T-helper 17 cell (primary cell): Measurements from ENCODE around the gene CYP2D6. TPM values are rescaled to one million over a fixed set of nuclear protein-coding genes. Genes with fewer than 3 reads are reported as not detected.
"Not testable (repeated sequence)": the region's sequence is repeated elsewhere in the genome, so short reads cannot be mapped to it uniquely, and the experiment has no call there.

Source experiments
- ATAC-seq: fragments of 150-1000 bp; cut with Tn5 transposase; 2 replicates; pipeline ENCODE4 v1.10.0; 2021; ENCODE audit warnings: mild to moderate bottlenecking, moderate library complexity
- DNase-seq, 3 donors: peaks; one replicate each; pipeline versions ENCODE4 v3.0.0 to v3.0.0-alpha.2; 2020 to 2021
- H3K9me3 ChIP-seq: one replicate; pipeline ENCODE4 v1.7.0; 2013; ENCODE audit warnings: low read length, mild to moderate bottlenecking; ENCODE audit not compliant: control insufficient read depth, poor library complexity, severe bottlenecking
- H3K27ac Mint-ChIP-seq: one replicate; pipeline ENCODE4 v1.8.0; 2022; ENCODE audit warnings: mild to moderate bottlenecking, moderate library complexity, mixed read lengths
- H3K27me3 Mint-ChIP-seq: one replicate; pipeline ENCODE4 v1.8.0; 2022; ENCODE audit warnings: mixed read lengths
- H3K36me3 Mint-ChIP-seq: one replicate; pipeline ENCODE4 v1.8.0; 2022; ENCODE audit warnings: low read depth, mixed read lengths
- H3K4me1 Mint-ChIP-seq: one replicate; pipeline ENCODE4 v1.8.0; 2022; ENCODE audit warnings: mild to moderate bottlenecking, mixed read lengths
- H3K4me3 Mint-ChIP-seq: one replicate; pipeline ENCODE4 v1.8.0; 2022; ENCODE audit warnings: mild to moderate bottlenecking, moderate library complexity, mixed read lengths
- total RNA-seq, 4 donors: library from RNA in 2 of 4; stranded (reverse) in 2 of 4; gene quantifications; one replicate each; pipeline ENCODE4 v1.2.3 and lab custom pipeline; 2022 to 2026

CYP2D6 gene
- total RNA-seq, 2 donors from 2014 or later = 5.9 to 9.6 TPM

- not testable (repeated sequence) for H3K9me3 ChIP-seq, ATAC-seq, H3K27me3 Mint-ChIP-seq, H3K27ac Mint-ChIP-seq, H3K36me3 Mint-ChIP-seq, DNase-seq, H3K4me3 Mint-ChIP-seq
- H3K4me1 Mint-ChIP-seq = peaks cover 20% of the 10 kb centered on the region
These were observed 15.2 kb downstream of the CYP2D6 start for GRCh38 chr22:42115420-42115830.

- H3K9me3 ChIP-seq = no peaks in the 10 kb centered on the region
- H3K4me1 Mint-ChIP-seq = peaks cover 13% of the 10 kb centered on the region
- ATAC-seq = no peak
- H3K27ac Mint-ChIP-seq = no peak overlapping the region
- DNase-seq = no peak
- peaks cover 6% of the 10 kb centered on the region for H3K36me3 Mint-ChIP-seq
- H3K27me3 Mint-ChIP-seq = no peaks in the 10 kb centered on the region
- H3K4me3 Mint-ChIP-seq = no peak overlapping the region
These were observed 15.9 kb downstream of the CYP2D6 start for GRCh38 chr22:42114721-42115120.

DNA sequence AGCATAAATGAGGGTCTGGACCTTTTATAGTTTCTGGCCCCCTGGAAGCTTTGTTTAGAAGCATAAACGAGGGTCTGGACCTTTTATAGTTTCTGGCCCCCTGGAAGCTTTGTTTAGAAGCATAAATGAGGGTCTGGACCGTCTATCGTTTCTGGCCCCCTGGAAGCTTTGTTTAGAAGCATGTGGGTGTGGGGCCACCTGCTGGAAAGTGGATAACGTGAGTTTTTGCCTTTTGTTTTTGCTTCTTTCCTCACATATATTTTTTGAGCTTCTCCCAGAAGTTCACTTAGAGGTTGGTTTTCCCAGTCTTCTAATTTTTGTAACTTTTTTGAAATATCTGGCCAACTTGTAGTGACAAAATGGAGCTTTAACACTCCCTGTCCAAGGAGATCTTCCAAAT lies 17.8 kb downstream of the CYP2D6 start:
- ATAC-seq, H3K4me1 Mint-ChIP-seq, H3K36me3 Mint-ChIP-seq, H3K9me3 ChIP-seq, H3K27ac Mint-ChIP-seq, H3K4me3 Mint-ChIP-seq, DNase-seq, H3K27me3 Mint-ChIP-seq: not testable (repeated sequence)

GRCh38 chr22:42111798-42112197 lies 18.8 kb downstream of the CYP2D6 start:
- Mint-ChIP-seq H3K27ac (no peak overlapping the region), H3K27me3 (no peaks in the 10 kb centered on the region)

GRCh38 chr22:42108848-42109247 lies 21.8 kb downstream of the CYP2D6 start:
- Mint-ChIP-seq H3K27me3 (no peaks in the 10 kb centered on the region), H3K27ac (no peak overlapping the region), H3K4me3 (no peak overlapping the region), H3K36me3 (no peaks in the 10 kb centered on the region), H3K4me1 (no peaks in the 10 kb centered on the region)
- ATAC-seq = no peak
- peaks cover 4% of the 10 kb centered on the region for H3K9me3 ChIP-seq
- DNase-seq = no peak

More at GRCh38 chr22:42111798-42112197, 18.8 kb downstream of the CYP2D6 start:
- ATAC-seq (no peak), DNase-seq (no peak)
- Mint-ChIP-seq H3K4me1 (no peaks in the 10 kb centered on the region), H3K36me3 (peaks cover 3% of the 10 kb centered on the region), H3K4me3 (no peak overlapping the region)
- no peaks in the 10 kb centered on the region for H3K9me3 ChIP-seq

DNA sequence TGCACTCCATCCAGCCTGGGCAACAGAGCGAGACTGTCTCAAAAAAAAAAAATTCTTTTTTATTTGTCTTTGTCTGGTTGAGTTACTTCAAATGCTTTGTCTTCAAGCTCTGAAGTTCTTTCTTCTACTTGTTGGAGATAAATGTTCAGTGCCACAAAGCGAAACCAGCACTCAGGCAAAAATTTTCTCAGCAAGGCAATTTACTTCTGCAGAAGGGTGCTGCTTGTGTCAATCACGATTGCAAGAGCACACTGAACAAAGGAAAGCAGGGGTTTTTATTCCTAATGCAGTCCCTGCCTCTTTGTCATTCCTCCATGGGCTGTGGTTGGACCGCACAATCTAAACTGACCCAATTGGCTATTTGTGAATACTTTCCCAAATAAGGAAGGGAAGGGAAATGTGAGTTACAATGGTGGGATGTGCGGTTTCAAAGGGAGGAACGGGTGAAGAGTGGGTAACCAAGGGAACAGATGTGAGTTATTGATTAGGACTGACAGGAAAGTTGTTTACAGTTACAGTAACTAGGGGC lies 26.2 kb downstream of the CYP2D6 start:
- H3K9me3 ChIP-seq, ATAC-seq: not testable (repeated sequence)

GRCh38 chr22:42101199-42101598 lies 29.4 kb downstream of the CYP2D6 start:
- Mint-ChIP-seq H3K4me1 (peaks cover 2% of the 10 kb centered on the region), H3K27me3 (no peaks in the 10 kb centered on the region), H3K4me3 (no peak overlapping the region), H3K36me3 (peaks cover 4% of the 10 kb centered on the region), H3K27ac (no peak overlapping the region)
- H3K9me3 ChIP-seq = peaks cover 4% of the 10 kb centered on the region
- ATAC-seq (no peak), DNase-seq (no peak)

More for the DNA sequence above, 26.2 kb downstream of the CYP2D6 start:
- H3K27me3 Mint-ChIP-seq, H3K4me1 Mint-ChIP-seq, H3K27ac Mint-ChIP-seq, H3K4me3 Mint-ChIP-seq, DNase-seq, H3K36me3 Mint-ChIP-seq: not testable (repeated sequence)

- no peak for DNase-seq
These were observed 39.2 kb downstream of the CYP2D6 start for GRCh38 chr22:42091455-42091782.

GRCh38 chr22:42090596-42091454 lies 39.8 kb downstream of the CYP2D6 start, which contains the start of gene NDUFA6:
Gene NDUFA6, minus strand, starts transcription at chr22:42090772. Its CDS starts 28 bp downstream, at chr22:42090744.
- peak; percentile 94 to 98 (median 95) for DNase-seq
- peaks cover 24% of the 10 kb centered on the region for H3K4me1 Mint-ChIP-seq

More at GRCh38 chr22:42091455-42091782, 39.2 kb downstream of the CYP2D6 start:
- Mint-ChIP-seq H3K4me1 (peaks cover 22% of the 10 kb centered on the region), H3K27ac (peak overlapping the region; percentile 95), H3K4me3 (peak overlapping the region; percentile 97), H3K36me3 (peaks cover 4% of the 10 kb centered on the region), H3K27me3 (no peaks in the 10 kb centered on the region)
- no peak for ATAC-seq
- H3K9me3 ChIP-seq = no peaks in the 10 kb centered on the region

DNA sequence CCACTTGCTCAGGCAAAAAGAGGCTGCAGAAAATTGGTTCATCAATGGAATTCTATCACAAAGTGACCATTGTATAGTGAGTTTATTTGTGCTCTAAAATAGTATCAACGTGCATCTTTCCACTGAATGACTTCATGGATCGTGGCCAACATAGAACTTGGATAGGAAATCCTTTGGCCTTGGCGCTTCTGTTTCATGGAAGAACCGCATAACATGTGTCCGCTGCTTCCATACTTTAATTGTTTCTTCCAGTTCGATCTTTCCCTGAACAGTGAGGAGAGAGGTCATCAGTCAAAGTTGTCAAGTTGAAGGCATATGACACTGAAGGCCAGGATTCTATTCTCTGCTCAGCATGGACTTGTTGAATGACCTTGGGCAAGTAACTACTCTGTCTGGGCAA lies 44.6 kb downstream of the CYP2D6 start:
- peaks cover 6% of the 10 kb centered on the region for H3K36me3 Mint-ChIP-seq
- no peak overlapping the region for H3K4me3 Mint-ChIP-seq
- H3K4me1 Mint-ChIP-seq = peaks cover 28% of the 10 kb centered on the region
- ATAC-seq (no peak), DNase-seq (no peak)
- no peaks in the 10 kb centered on the region for H3K9me3 ChIP-seq
- H3K27ac Mint-ChIP-seq = no peak overlapping the region
- no peaks in the 10 kb centered on the region for H3K27me3 Mint-ChIP-seq

More at GRCh38 chr22:42090596-42091454, 39.8 kb downstream of the CYP2D6 start, which contains the start of gene NDUFA6:
- peak within 1 kb of the TSS; percentile 95 for H3K27ac Mint-ChIP-seq
- H3K27me3 Mint-ChIP-seq = no peaks in the 10 kb centered on the region
- peaks cover 4% of the 10 kb centered on the region for H3K36me3 Mint-ChIP-seq
- no peaks in the 10 kb centered on the region for H3K9me3 ChIP-seq
- ATAC-seq = peak; percentile 89
- H3K4me3 Mint-ChIP-seq = peak within 1 kb of the TSS; percentile 97

GRCh38 chr22:42084874-42085273 lies 45.7 kb downstream of the CYP2D6 start:
- DNase-seq = no peak
- peaks cover 26% of the 10 kb centered on the region for H3K4me1 Mint-ChIP-seq
- H3K9me3 ChIP-seq = no peaks in the 10 kb centered on the region
- H3K36me3 Mint-ChIP-seq = peaks cover 5% of the 10 kb centered on the region
- peak overlapping the region; percentile 70 for H3K27ac Mint-ChIP-seq
- no peak for ATAC-seq
- no peak overlapping the region for H3K4me3 Mint-ChIP-seq
- no peaks in the 10 kb centered on the region for H3K27me3 Mint-ChIP-seq

- ATAC-seq = no peak
- Mint-ChIP-seq H3K27me3 (no peaks in the 10 kb centered on the region), H3K27ac (peak overlapping the region; percentile 70), H3K36me3 (peaks cover 3% of the 10 kb centered on the region), H3K4me1 (peaks cover 20% of the 10 kb centered on the region), H3K4me3 (peak overlapping the region; percentile 36)
- no peak for DNase-seq
- H3K9me3 ChIP-seq = no peaks in the 10 kb centered on the region
These were observed 47.5 kb downstream of the CYP2D6 start for GRCh38 chr22:42083119-42083518.

GRCh38 chr22:42080287-42080686 lies 50.3 kb downstream of the CYP2D6 start:
- H3K36me3 Mint-ChIP-seq = peaks cover 3% of the 10 kb centered on the region
- DNase-seq = no peak
- peak overlapping the region; percentile 97 for H3K27ac Mint-ChIP-seq
- H3K4me1 Mint-ChIP-seq = peaks cover 18% of the 10 kb centered on the region
- no peak for ATAC-seq
- peak overlapping the region; percentile 96 for H3K4me3 Mint-ChIP-seq
- no peaks in the 10 kb centered on the region for H3K9me3 ChIP-seq
- no peaks in the 10 kb centered on the region for H3K27me3 Mint-ChIP-seq
